Activated CD4-positive, alpha-beta T cell treated with anti-CD3 and anti-CD28 coated beads for 36 hours (primary cell): ENCODE data around the gene TOP3B. TPM values are rescaled to one million over a fixed set of nuclear protein-coding genes. Genes with fewer than 3 reads are reported as not detected.

Experiments used
- ATAC-seq: fragments of 200-7000 bp; cut with Tn5 transposase; one replicate; pipeline ENCODE4 v1.10.0; 2021; ENCODE audit warnings: mild to moderate bottlenecking, moderate library complexity
- CTCF ChIA-PET: fragments of 350-600 bp; sonication (Branson Sonifier 250); formaldehyde crosslinking; loops from one replicate; lab custom pipeline; 2021; ENCODE audit warnings: antibody characterized with exemption; lab: Charles Lee
- POLR2A ChIA-PET: fragments of 350-600 bp; sonication (Branson Sonifier 250); formaldehyde crosslinking; loops from one replicate; lab custom pipeline; 2021; ENCODE audit warnings: antibody characterized with exemption, inconsistent platforms; lab: Charles Lee
- DNase-seq: peaks from one replicate; pipeline ENCODE4 v3.0.0-alpha.2; 2020
- H3K27ac Mint-ChIP-seq: one replicate; pipeline ENCODE4 v1.8.0; 2021; ENCODE audit warnings: mixed read lengths
- H3K27me3 Mint-ChIP-seq: one replicate; pipeline ENCODE4 v1.8.0; 2021; ENCODE audit warnings: mixed read lengths
- H3K36me3 Mint-ChIP-seq: one replicate; pipeline ENCODE4 v1.8.0; 2021; ENCODE audit warnings: low read depth, mixed read lengths
- H3K4me1 Mint-ChIP-seq: one replicate; pipeline ENCODE4 v1.8.0; 2021; ENCODE audit warnings: mixed read lengths
- H3K4me3 Mint-ChIP-seq: one replicate; pipeline ENCODE4 v1.8.0; 2021; ENCODE audit warnings: mild to moderate bottlenecking, moderate library complexity, mixed read lengths
- H3K9me3 Mint-ChIP-seq: one replicate; pipeline ENCODE4 v1.8.0; 2021; ENCODE audit warnings: low read depth, mixed read lengths
- intact Hi-C, 2 experiments: fragments of 100-400 bp; cut with DNase I in 1 of 2; cut with micrococcal nuclease in 1 of 2; formaldehyde crosslinking; loops; one replicate each; pipeline versions ENCODE4 v1.14.2 to v1.15.1; 2022 to 2024; cut with DNase I, micrococcal nuclease
- total RNA-seq, 2 experiments: library from RNA; stranded (reverse); gene quantifications; one replicate each; pipeline ENCODE4 v1.2.3, GENCODE V29; 2021

TOP3B gene
- total RNA-seq, 2 experiments from 2014 or later, result 27.3 to 33.8 TPM

DNA sequence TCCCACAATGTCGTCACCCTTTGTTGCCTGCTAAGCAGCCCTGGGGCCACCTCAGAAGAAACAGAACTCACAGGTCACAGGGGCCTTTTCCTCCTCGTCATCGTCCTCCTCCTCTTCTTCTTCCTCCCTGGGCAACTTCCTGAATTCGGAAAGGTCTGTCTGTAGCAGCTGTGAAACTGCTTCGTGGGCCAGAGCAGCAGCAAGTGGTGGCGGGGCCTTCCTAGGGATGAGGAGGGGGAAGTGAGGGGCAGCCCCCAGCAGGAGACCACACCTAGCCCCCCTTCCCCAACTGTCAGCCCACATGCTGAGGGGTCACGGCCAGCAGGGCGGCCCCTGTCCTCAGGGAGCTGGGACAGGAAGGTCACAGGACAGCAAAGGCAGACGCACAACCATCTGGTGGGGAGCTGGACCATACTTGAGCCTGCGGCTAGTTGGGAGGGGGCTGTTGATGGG lies 43.1 kb downstream of the TOP3B start:
- Mint-ChIP-seq H3K4me3 (no peak overlapping the region), H3K36me3 (peaks cover 10% of the 10 kb centered on the region), H3K4me1 (peaks cover 43% of the 10 kb centered on the region), H3K27ac (no peak overlapping the region), H3K9me3 (no peaks in the 10 kb centered on the region), H3K27me3 (no peaks in the 10 kb centered on the region)
- no peak for ATAC-seq
- intact Hi-C loops, result loop anchor here (2.0 to 5.0 kb wide), 3 partner anchors 13 to 177 kb away; partner anchors contain the start of genes PPM1F (in 2 of the 2) and MAPK1 (in 1 of the 2)
- ChIA-PET CTCF (interaction anchor here (0.8 to 6.7 kb wide), 4 partner anchors 14 to 177 kb away, joined by 4 to 57 read pairs (median 5); partner anchors contain the start of genes PPM1F and TOP3B), POLR2A (no interaction called here)
- no peak for DNase-seq

DNA sequence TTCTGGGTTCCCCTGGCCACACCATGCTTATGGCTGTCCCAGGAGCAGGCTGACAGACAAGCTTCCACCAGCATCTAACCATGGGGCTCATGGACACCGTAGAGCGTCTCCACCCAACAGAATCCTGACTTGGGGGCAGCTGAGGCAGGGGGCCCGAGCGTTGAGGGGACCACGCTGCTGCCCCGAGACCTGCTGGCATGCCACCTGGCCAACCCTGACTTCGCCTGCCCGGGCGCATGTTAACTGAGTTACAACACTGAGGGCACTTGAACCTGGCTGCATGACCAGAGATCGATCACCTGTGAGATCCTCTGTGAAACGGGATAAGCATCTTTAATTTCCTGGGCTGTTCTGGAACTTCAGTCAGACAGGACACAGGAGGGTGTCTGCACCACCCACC lies 43.7 kb downstream of the TOP3B start:
- POLR2A ChIA-PET, result no interaction called here
- CTCF ChIA-PET, result interaction anchor here (0.8 to 6.7 kb wide), 5 partner anchors 12 to 221 kb away, joined by 3 to 57 read pairs (median 6); partner anchors contain the start of gene PPM1F
- intact Hi-C loops, result loop anchor here (1.0 to 5.0 kb wide), 7 partner anchors 14 to 226 kb away; partner anchors contain the start of genes MAPK1 (in 2 of the 2), PPM1F (in 2 of the 2) and TOP3B (in 1 of the 2)
- Mint-ChIP-seq H3K36me3 (peaks cover 10% of the 10 kb centered on the region), H3K4me1 (peaks cover 43% of the 10 kb centered on the region), H3K27me3 (no peaks in the 10 kb centered on the region), H3K9me3 (no peaks in the 10 kb centered on the region), H3K27ac (peak overlapping the region; percentile 79), H3K4me3 (peak overlapping the region; percentile 67)
- ATAC-seq (no peak), DNase-seq (no peak)

DNA sequence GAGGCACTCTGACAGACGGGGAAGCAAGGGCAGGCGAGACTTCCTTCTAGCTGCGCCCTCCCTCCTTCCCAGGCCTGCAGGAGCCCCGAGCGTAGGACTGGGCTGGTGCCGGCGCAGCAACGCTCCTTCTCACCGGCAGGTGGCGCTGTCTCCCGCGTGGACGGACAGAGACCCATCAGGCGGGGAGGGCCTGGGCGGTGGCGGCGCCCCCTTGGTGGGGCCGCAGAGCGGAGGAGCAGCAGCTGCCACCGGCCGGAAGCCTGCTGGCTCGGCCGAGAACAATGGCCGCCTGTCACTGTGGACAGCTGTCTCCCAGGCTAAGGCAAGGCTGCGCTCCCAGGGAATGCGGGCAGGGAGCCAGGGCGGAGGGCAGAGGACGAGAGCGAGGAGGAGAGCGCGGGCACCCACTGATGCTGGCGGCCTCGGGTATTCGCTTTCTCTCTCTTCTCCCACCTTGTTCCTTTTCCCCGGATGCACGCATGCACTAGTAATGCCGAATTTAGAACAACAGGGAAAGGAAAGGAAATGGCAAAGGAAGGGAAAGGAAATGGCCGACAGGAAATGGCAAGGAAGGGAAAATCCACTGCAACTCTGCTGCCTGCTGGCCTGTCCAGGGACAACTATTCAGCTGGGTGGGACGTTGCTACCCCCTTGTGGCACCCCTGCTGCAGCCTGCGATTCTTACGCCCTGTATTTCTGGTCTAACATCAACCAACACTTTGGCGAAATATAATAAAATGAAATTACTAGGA lies 44.3 kb downstream of the TOP3B start:
- intact Hi-C loops, result loop anchor here (1.0 to 5.0 kb wide), 7 partner anchors 15 to 225 kb away; partner anchors contain the start of genes MAPK1 (in 2 of the 2), PPM1F (in 2 of the 2) and TOP3B (in 1 of the 2)
- Mint-ChIP-seq H3K27ac (peak overlapping the region; percentile 79), H3K4me3 (peak overlapping the region; percentile 67), H3K9me3 (no peaks in the 10 kb centered on the region), H3K27me3 (no peaks in the 10 kb centered on the region), H3K36me3 (peaks cover 10% of the 10 kb centered on the region), H3K4me1 (peaks cover 43% of the 10 kb centered on the region)
- ATAC-seq (peak; percentile 95), DNase-seq (peak; percentile 95)
- POLR2A ChIA-PET, result no interaction called here
- CTCF ChIA-PET, result interaction anchor here (0.6 to 6.7 kb wide), 19 partner anchors 11 to 1868 kb away, joined by 3 to 57 read pairs (median 3); partner anchors contain the start of genes PPM1F, TOP3B and YPEL1

DNA sequence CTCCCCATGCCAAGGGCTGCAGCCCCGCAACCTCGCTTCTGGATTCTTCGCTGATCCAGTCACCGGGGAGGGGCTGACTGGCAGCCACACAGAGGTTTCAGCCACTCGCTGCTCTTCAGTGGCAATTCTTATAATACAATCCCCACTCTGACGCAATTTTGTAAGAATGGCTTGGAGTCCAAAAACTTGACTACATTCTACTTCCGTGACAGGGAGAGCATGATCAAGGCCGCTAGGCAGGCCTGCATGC lies 44.8 kb downstream of the TOP3B start:
- ATAC-seq (no peak), DNase-seq (no peak)
- intact Hi-C loops, result loop anchor here (1.0 to 5.0 kb wide), 7 partner anchors 15 to 224 kb away; partner anchors contain the start of genes MAPK1 (in 2 of the 2), PPM1F (in 2 of the 2) and TOP3B (in 1 of the 2)
- Mint-ChIP-seq H3K4me3 (peak overlapping the region; percentile 67), H3K36me3 (peaks cover 14% of the 10 kb centered on the region), H3K27me3 (no peaks in the 10 kb centered on the region), H3K9me3 (no peaks in the 10 kb centered on the region), H3K27ac (peak overlapping the region; percentile 79), H3K4me1 (peaks cover 41% of the 10 kb centered on the region)
- ChIA-PET POLR2A (no interaction called here), CTCF (interaction anchor here (0.6 to 6.7 kb wide), 16 partner anchors 11 to 1868 kb away, joined by 3 to 57 read pairs (median 4); partner anchors contain the start of genes PPM1F and TOP3B)

DNA sequence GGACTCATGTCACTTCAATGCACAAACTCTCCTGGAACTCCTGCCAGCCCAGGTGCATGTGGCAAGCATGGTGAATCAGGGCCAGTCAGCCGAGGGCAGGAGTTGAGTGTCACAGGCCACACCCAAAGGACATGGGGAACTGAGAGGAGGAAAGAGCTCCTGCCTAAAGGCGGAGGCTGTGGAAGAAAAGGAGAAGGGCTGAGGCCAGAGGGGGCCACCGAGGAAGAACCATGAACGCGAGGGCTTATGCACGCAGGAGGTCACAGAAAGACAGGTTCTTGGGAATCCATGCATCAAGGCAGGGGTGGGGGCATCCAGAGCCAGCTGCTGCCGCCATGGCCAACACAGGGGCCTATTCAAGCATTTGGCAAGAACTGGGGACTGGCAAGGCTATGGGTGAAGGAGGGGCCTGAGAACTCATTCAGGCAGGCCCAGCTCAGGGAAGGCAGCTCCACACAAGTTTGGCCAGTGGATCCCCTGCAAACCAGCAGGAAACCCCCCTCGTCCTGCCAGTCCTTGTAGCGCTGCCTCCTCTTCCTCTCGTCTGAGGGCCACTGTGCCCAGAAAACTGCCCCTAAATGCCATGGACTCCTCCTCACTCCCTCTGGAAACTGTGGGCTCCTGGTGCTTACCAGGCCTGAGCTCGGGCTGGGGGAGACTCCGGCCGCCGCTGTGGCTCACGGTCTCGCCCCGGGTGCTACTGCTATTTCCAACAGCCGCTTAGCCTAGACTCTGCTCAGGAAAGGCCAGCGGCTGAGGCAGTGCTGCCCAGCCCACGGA lies 45.4 kb downstream of the TOP3B start:
- DNase-seq, result no peak
- Mint-ChIP-seq H3K4me1 (peaks cover 36% of the 10 kb centered on the region), H3K27ac (peak overlapping the region; percentile 79), H3K36me3 (peaks cover 15% of the 10 kb centered on the region), H3K27me3 (no peaks in the 10 kb centered on the region), H3K9me3 (no peaks in the 10 kb centered on the region), H3K4me3 (no peak overlapping the region)
- no peak for ATAC-seq
- intact Hi-C loops, result loop anchor here in 1 of 2 experiments (5.0 kb wide), 1 partner anchor 70 kb away; the partner anchor contains the start of gene MAPK1
- ChIA-PET CTCF (interaction anchor here (0.6 to 6.7 kb wide), 18 partner anchors 12 to 1869 kb away, joined by 3 to 57 read pairs (median 4); partner anchors contain the start of genes PPM1F and TOP3B), POLR2A (no interaction called here)

DNA sequence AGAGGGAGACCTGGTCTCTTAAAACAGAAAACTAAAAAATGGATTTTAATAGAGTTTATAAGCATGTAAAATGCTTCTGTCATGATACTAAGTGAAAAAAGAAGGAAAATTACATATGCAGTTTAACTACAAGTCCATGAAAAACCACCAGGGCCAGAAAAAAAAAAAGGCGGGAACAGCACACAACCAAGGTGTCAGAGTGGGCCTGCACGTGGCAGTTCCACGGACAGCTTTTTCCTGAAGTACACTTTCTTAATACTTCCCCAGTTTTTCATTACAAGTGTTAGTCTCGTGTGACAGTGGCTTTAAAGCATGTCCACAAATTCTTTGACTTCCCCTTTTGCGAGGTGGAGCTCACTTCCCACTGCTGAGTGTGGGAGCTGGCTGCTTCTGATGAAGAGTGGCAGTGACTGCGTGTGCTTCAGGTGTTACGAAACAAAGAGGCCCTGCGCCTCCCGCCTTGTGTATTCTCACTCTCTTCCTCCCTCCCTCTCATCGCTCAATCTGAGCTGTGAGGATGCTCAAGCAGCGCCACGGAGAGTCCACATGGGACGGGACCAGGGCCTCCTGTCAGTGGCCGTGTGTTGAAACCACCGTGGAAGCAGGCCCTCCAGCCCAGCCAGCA lies 46.3 kb downstream of the TOP3B start:
- CTCF ChIA-PET, result interaction anchor here (0.7 to 6.7 kb wide), 8 partner anchors 9 to 212 kb away, joined by 3 to 57 read pairs (median 4); partner anchors contain the start of gene PPM1F
- no peak overlapping the region for H3K27ac Mint-ChIP-seq
- POLR2A ChIA-PET, result no interaction called here
- H3K4me3 Mint-ChIP-seq, result no peak overlapping the region
- intact Hi-C loops, result loop anchor here in 1 of 2 experiments (5.0 kb wide), 1 partner anchor 69 kb away; the partner anchor contains the start of gene MAPK1
- peaks cover 26% of the 10 kb centered on the region for H3K4me1 Mint-ChIP-seq
- DNase-seq (no peak), ATAC-seq (no peak)
- H3K9me3 Mint-ChIP-seq, result no peaks in the 10 kb centered on the region
- peaks cover 14% of the 10 kb centered on the region for H3K36me3 Mint-ChIP-seq
- H3K27me3 Mint-ChIP-seq, result no peaks in the 10 kb centered on the region

DNA sequence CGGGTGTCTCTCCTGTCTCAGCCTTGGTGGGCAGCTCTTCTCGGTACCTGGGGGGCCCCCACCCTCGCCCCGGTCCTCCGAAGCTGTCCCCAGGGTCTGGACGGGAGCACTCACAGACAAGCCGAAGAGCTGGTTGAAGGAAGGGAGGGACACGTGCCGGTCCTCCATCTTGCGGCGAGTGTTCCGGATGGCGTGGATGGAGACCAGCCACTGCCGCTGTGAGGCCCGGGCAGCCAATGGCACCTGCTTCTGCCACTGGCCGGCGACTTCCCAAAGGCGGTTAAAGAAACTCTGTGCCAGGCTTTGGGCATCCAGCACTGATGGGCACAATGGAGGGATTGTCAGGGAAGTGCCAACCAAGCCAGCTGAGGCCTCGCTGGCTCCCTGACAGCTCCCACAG lies 48.7 kb downstream of the TOP3B start:
- H3K36me3 Mint-ChIP-seq, result peaks cover 18% of the 10 kb centered on the region
- no peaks in the 10 kb centered on the region for H3K9me3 Mint-ChIP-seq
- POLR2A ChIA-PET, result no interaction called here
- CTCF ChIA-PET, result no interaction called here
- no peak overlapping the region for H3K4me3 Mint-ChIP-seq
- DNase-seq (no peak), ATAC-seq (no peak)
- H3K4me1 Mint-ChIP-seq, result peaks cover 15% of the 10 kb centered on the region
- H3K27ac Mint-ChIP-seq, result no peak overlapping the region
- intact Hi-C loops, result no loop called here
- no peaks in the 10 kb centered on the region for H3K27me3 Mint-ChIP-seq

DNA sequence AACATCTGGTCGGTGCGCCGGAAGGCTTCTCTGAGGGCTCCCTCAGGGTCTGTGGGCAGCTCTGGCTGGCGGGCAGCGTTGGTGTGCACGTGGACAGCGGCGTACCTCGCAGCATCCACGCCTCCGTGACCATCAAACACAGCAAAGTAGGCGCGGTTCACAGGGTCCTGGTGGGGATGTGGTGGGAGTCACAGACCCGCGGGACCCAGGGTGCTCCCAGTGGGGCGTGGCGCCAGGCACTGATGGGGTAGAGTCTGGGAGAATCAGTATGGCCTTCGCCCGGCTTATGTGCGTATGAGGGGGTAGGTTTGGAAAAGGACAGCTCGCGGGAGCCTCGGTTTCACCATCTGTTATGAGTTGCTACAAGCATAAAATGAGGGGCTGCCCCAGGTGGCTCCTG lies 49.2 kb downstream of the TOP3B start:
- peaks cover 18% of the 10 kb centered on the region for H3K36me3 Mint-ChIP-seq
- H3K27ac Mint-ChIP-seq, result no peak overlapping the region
- POLR2A ChIA-PET, result no interaction called here
- H3K4me1 Mint-ChIP-seq, result peaks cover 10% of the 10 kb centered on the region
- intact Hi-C loops, result no loop called here
- no peaks in the 10 kb centered on the region for H3K9me3 Mint-ChIP-seq
- CTCF ChIA-PET, result no interaction called here
- DNase-seq (no peak), ATAC-seq (no peak)
- no peaks in the 10 kb centered on the region for H3K27me3 Mint-ChIP-seq
- no peak overlapping the region for H3K4me3 Mint-ChIP-seq

DNA sequence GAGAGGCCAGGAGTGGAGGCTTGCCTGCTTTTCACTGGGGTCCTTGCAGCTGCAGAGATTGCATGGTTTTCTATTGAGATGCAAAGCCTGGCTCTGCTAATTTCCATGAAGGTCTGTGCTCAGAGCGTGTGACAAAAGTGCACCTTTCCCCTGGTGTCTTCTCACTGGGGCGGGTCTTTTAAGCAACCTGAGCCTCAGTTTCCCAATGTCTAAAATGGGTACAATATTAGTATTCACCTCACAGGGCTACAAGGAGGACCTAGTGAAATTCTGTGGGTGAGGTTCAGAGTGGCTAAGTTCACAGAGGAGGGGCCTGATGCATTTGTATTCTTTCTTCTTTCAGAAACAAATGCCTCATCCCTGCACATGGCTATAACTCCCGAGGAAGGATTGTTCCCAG lies 50.2 kb downstream of the TOP3B start:
- ChIA-PET POLR2A (no interaction called here), CTCF (no interaction called here)
- Mint-ChIP-seq H3K9me3 (no peaks in the 10 kb centered on the region), H3K4me3 (no peak overlapping the region), H3K36me3 (peaks cover 18% of the 10 kb centered on the region), H3K27ac (no peak overlapping the region), H3K27me3 (no peaks in the 10 kb centered on the region), H3K4me1 (no peaks in the 10 kb centered on the region)
- DNase-seq (no peak), ATAC-seq (no peak)
- intact Hi-C loops, result no loop called here

DNA sequence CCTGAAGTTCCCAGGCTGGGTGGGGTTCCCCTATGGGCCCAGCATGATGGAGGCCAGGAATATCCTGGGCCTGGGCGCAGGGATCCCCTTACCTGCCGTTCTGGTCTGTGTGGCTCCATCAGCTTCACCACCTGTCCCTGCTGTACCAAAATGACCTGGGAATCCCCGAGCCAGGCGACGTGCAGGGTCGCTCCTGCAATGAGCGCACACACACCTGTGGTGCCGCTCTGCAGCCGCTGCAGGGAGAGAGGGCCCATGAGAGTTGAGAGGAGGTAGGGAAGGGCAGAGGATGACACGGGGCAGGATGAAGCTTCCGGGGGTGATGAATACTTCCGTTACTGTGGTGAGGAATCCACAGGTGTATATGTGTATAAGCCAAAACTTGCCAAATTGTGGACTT lies 51.5 kb downstream of the TOP3B start:
- H3K27me3 Mint-ChIP-seq, result no peaks in the 10 kb centered on the region
- no peaks in the 10 kb centered on the region for H3K9me3 Mint-ChIP-seq
- H3K36me3 Mint-ChIP-seq, result peaks cover 14% of the 10 kb centered on the region
- DNase-seq (no peak), ATAC-seq (no peak)
- H3K4me3 Mint-ChIP-seq, result no peak overlapping the region
- ChIA-PET CTCF (interaction anchor here (1.6 kb wide), 1 partner anchor 22 kb away, joined by 3 read pairs; the partner anchor contains the start of gene PPM1F), POLR2A (no interaction called here)
- H3K27ac Mint-ChIP-seq, result no peak overlapping the region
- intact Hi-C loops, result no loop called here
- H3K4me1 Mint-ChIP-seq, result no peaks in the 10 kb centered on the region

DNA sequence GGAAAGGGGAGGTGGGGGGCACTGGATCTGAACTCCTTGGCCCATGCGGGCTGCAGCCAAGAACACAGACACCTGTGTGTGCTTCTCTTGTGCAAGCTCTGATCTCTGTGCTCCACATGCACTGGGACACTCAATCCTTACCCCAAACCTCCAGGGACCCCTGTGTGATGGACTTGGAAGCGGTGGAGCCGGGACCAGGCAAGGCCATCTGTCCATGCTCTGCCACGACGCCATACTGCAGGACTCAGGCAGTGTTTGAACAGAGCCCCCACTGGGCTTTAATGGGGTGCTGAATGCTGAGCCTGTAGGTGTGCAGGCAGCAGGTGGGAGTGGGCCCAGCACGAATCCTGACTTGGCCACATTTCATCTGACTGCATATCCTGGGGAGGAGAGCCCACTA lies 53.3 kb downstream of the TOP3B start:
- peaks cover 11% of the 10 kb centered on the region for H3K36me3 Mint-ChIP-seq
- DNase-seq, result no peak
- ChIA-PET POLR2A (no interaction called here), CTCF (no interaction called here)
- no peaks in the 10 kb centered on the region for H3K27me3 Mint-ChIP-seq
- H3K27ac Mint-ChIP-seq, result no peak overlapping the region
- no peaks in the 10 kb centered on the region for H3K4me1 Mint-ChIP-seq
- intact Hi-C loops, result no loop called here
- no peak for ATAC-seq
- no peaks in the 10 kb centered on the region for H3K9me3 Mint-ChIP-seq
- H3K4me3 Mint-ChIP-seq, result no peak overlapping the region
